ENCODE data around the gene REXO4. TPM values are rescaled to one million over a fixed set of nuclear protein-coding genes. Genes with fewer than 3 reads are reported as not detected.

Gene REXO4
- total and polyA plus RNA-seq, 7 donors, result 13.2 to 25.9 (median 18.3) TPM

DNA sequence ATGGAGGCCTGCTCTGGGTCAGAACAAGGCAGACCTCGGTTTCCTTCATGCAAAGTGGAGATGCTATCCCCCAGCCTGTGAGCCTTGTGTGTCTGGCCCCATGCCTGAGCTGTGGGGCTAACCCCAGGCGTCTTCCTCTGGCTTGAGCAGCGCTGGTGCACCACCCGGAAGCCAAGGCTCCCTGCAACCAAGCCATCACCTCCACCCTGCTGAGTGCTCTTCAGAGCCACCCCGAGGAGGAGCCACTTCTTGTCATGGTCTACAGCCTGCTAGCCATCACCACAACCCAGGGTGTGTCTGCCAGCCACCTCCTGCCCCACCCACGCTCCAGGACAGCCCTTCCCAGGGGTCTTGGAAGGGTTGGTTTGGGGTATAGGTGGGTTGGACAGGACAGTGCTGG, 16.2 kb downstream of the REXO4 start:
- no peak for DNase-seq
- Histone ChIP-seq H3K4me3 (no peak overlapping the region), H3K27me3 (peaks cover 0 to 1% (median 0%) of the 10 kb centered on the region in 3 donors), H3K27ac (no peak overlapping the region), H3K9me3 (no peaks in the 10 kb centered on the region), H3K4me1 (no peaks in the 10 kb centered on the region), H3K36me3 (peaks cover 3 to 27% (median 10%) of the 10 kb centered on the region in 4 donors)
- intact Hi-C loops (cut with DNase I), result no loop called here
- TF ChIP-seq, protein P1, sequence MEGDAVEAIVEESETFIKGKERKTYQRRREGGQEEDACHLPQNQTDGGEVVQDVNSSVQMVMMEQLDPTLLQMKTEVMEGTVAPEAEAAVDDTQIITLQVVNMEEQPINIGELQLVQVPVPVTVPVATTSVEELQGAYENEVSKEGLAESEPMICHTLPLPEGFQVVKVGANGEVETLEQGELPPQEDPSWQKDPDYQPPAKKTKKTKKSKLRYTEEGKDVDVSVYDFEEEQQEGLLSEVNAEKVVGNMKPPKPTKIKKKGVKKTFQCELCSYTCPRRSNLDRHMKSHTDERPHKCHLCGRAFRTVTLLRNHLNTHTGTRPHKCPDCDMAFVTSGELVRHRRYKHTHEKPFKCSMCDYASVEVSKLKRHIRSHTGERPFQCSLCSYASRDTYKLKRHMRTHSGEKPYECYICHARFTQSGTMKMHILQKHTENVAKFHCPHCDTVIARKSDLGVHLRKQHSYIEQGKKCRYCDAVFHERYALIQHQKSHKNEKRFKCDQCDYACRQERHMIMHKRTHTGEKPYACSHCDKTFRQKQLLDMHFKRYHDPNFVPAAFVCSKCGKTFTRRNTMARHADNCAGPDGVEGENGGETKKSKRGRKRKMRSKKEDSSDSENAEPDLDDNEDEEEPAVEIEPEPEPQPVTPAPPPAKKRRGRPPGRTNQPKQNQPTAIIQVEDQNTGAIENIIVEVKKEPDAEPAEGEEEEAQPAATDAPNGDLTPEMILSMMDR (IDR thresholded peaks at IDR 0.05), result no peak
- TF ChIP-seq POLR2AphosphoS5 (IDR thresholded peaks at IDR 0.05), result no peak
- TF ChIP-seq POLR2A (IDR thresholded peaks at IDR 0.05), result no peak
- no peak for TF ChIP-seq EP300 (IDR thresholded peaks at IDR 0.05)
- WGBS, 2 donors, result 76 to 88% methylated on average over 6 of the region's 6 CpGs

DNA sequence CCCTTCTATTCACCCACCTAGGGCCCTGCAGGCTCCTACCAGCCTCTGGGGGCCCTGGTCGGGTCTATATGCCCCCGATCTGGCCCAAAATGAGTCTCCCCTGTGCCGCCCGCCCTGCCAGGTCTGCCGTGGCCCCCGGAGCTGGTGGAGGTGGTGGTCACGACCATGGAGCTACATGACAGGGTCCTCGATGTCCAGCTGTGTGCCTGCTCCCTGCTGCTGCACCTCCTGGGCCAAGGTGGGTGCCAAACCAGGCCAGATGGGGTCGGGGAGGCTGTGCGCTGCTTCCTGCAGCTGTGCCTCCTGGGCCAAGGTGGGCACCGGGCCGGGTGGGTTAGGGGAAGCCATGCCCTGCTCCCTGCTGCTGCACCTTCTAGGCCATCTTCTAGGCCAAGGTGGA, 17.5 kb downstream of the REXO4 start:
- intact Hi-C loops (cut with DNase I), result no loop called here
- Histone ChIP-seq H3K36me3 (peaks cover 0 to 14% (median 3%) of the 10 kb centered on the region in 4 donors), H3K27me3 (peaks cover 0 to 10% (median under 1%) of the 10 kb centered on the region in 3 donors), H3K4me3 (no peak overlapping the region), H3K4me1 (no peaks in the 10 kb centered on the region), H3K27ac (no peak overlapping the region), H3K9me3 (no peaks in the 10 kb centered on the region)
- 89 to 92% methylated on average over 12 of the region's 12 CpGs for WGBS, 2 donors
- TF ChIP-seq POLR2A (IDR thresholded peaks at IDR 0.05) (no peak), EP300 (IDR thresholded peaks at IDR 0.05) (no peak), POLR2AphosphoS5 (IDR thresholded peaks at IDR 0.05) (no peak)
- TF ChIP-seq, protein P1 (IDR thresholded peaks at IDR 0.05), result no peak
- no peak for DNase-seq

DNA sequence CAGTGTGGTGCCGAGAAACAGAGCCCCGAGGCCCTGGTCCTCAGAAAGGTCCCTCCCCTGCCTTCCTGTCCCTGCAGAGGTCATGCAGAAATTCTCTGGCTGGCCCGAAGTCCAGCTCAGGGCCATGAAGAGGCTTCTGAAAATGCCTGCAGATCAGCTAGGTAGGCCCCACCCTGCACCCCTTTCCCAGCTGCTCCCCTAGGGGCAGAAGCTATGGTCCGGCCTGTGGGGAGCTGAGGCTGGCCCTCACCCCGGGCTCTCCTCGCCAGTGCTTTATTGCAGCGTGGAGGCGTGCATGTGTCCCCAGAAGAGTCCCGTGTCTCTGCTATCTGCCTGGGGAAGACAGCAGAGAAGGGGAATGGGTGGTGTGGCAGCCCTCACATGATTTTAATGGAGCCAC, 19.9 kb downstream of the REXO4 start:
- Histone ChIP-seq H3K4me3 (no peak overlapping the region), H3K36me3 (peaks cover 0 to 6% (median 0%) of the 10 kb centered on the region in 4 donors), H3K27ac (no peak overlapping the region), H3K9me3 (no peaks in the 10 kb centered on the region), H3K4me1 (no peaks in the 10 kb centered on the region), H3K27me3 (peaks cover 0 to 34% (median 11%) of the 10 kb centered on the region in 3 donors)
- TF ChIP-seq EP300 (IDR thresholded peaks at IDR 0.05) (no peak), POLR2AphosphoS5 (IDR thresholded peaks at IDR 0.05) (no peak), POLR2A (IDR thresholded peaks at IDR 0.05) (no peak)
- TF ChIP-seq, protein P1 (IDR thresholded peaks at IDR 0.05), result no peak
- intact Hi-C loops (cut with DNase I), result no loop called here
- no peak for DNase-seq
- WGBS, 2 donors, result 40 to 72% methylated on average over 9 of the region's 9 CpGs

DNA sequence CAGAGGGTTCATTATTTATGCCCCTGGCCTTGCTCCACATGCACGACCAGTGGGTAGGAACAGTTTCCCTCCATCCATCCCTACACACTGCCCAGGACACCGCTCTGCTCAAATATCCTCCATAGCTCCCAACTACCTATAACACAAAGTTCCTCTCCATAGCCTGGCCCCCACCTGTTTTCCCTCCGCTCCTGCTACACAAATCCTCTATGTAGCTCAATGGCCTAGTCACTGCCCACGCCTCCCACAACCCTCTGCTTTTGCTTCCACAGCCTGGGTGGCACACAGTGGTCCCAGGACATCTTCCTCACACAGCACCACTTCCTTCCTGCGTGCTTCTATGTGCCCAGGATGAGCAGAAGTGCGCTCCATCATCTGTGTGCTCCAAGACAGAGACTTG, 20.4 kb downstream of the REXO4 start:
- Histone ChIP-seq H3K4me3 (no peak overlapping the region), H3K27ac (no peak overlapping the region), H3K36me3 (peaks cover 0 to 6% (median 0%) of the 10 kb centered on the region in 4 donors), H3K4me1 (no peaks in the 10 kb centered on the region), H3K27me3 (peaks cover 0 to 36% (median 11%) of the 10 kb centered on the region in 3 donors), H3K9me3 (no peaks in the 10 kb centered on the region)
- DNase-seq, result no peak
- WGBS, 2 donors, result 67 to 80% methylated on average over 6 of the region's 6 CpGs
- intact Hi-C loops (cut with DNase I), result no loop called here
- TF ChIP-seq, protein P1 (IDR thresholded peaks at IDR 0.05), result no peak
- no peak for TF ChIP-seq EP300 (IDR thresholded peaks at IDR 0.05)
- no peak for TF ChIP-seq POLR2AphosphoS5 (IDR thresholded peaks at IDR 0.05)
- no peak for TF ChIP-seq POLR2A (IDR thresholded peaks at IDR 0.05)

DNA sequence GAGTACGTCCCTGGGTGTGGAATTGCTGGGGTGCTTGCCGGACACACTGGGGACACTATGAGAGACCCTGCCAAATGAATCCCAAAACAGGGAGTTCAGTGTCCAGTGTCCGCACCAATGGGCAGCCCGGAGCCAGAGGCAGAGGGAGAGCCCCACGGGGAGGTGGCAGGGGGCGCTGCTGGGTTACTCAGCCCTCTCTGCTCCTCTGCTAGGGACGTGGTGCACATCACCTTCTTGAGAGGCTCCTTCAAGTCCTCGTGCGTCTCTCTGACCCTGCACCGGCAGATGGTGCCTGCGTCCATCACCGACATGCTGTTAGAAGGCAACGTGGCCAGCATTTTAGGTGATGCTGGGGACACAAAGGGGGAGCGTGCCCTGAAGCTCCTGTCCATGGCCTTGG, 20.9 kb downstream of the REXO4 start:
- H3K36me3 ChIP-seq, result peaks cover 0 to 6% (median 0%) of the 10 kb centered on the region in 4 donors
- TF ChIP-seq POLR2AphosphoS5 (IDR thresholded peaks at IDR 0.05), result no peak
- TF ChIP-seq POLR2A (IDR thresholded peaks at IDR 0.05), result no peak
- no peak for TF ChIP-seq EP300 (IDR thresholded peaks at IDR 0.05)
- TF ChIP-seq, protein P1 (IDR thresholded peaks at IDR 0.05), result no peak
- no peaks in the 10 kb centered on the region for H3K9me3 ChIP-seq
- H3K4me1 ChIP-seq, result no peaks in the 10 kb centered on the region
- intact Hi-C loops (cut with DNase I), result no loop called here
- DNase-seq, result no peak
- no peak overlapping the region for H3K27ac ChIP-seq
- WGBS, 2 donors, result 21 to 35% methylated on average over 14 of the region's 14 CpGs
- H3K4me3 ChIP-seq, result no peak overlapping the region
- peaks cover 0 to 40% (median 11%) of the 10 kb centered on the region in 3 donors for H3K27me3 ChIP-seq

All from sigmoid colon (tissue), 7 donors.